DOHH2 (cell line): ENCODE results near the gene SARNP.

Source experiments
- EZH2phosphoT487 ChIP-seq: fragments of 200-600 bp; sonication (generic); IDR thresholded peaks from 2 replicates; pipeline ENCODE4 v1.6.1; 2017; ENCODE audit warnings: borderline replicate concordance, mild to moderate bottlenecking, antibody characterized with exemption, low read length, moderate library complexity, mixed read lengths
- TF ChIP-seq, protein P1 (sequence below): fragments of 200-600 bp; sonication (generic); IDR thresholded peaks from one replicate; pipeline ENCODE4 v1.5.1; 2014; ENCODE audit warnings: antibody characterized with exemption, mild to moderate bottlenecking, low read depth, low read length; ENCODE audit not compliant: poor library complexity, severe bottlenecking

DNA sequence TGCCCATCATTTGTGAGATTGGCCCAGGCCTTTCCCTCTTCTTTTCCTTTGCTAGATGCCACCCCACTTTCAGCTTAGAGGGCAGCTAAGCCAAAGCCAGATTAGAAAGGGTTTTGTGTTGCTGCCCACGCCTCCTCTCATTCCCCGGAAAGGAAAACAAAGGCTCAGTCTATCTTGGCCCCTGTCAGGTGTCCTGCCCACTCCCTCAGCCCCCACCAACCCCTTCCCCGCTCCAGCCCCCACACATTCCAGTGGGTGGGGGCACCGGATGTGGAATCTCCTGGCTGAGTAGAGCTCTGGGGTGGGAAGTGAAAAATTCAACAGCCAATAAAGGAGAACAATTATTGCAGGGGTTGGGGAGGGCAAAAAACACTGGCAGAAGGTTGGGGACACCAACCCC is 99.5 kb downstream of the SARNP start:
- TF ChIP-seq, protein P1, sequence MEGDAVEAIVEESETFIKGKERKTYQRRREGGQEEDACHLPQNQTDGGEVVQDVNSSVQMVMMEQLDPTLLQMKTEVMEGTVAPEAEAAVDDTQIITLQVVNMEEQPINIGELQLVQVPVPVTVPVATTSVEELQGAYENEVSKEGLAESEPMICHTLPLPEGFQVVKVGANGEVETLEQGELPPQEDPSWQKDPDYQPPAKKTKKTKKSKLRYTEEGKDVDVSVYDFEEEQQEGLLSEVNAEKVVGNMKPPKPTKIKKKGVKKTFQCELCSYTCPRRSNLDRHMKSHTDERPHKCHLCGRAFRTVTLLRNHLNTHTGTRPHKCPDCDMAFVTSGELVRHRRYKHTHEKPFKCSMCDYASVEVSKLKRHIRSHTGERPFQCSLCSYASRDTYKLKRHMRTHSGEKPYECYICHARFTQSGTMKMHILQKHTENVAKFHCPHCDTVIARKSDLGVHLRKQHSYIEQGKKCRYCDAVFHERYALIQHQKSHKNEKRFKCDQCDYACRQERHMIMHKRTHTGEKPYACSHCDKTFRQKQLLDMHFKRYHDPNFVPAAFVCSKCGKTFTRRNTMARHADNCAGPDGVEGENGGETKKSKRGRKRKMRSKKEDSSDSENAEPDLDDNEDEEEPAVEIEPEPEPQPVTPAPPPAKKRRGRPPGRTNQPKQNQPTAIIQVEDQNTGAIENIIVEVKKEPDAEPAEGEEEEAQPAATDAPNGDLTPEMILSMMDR: no peak
- TF ChIP-seq EZH2phosphoT487: no peak
